AG20443 (cell line): ENCODE measurements around the gene SETD1B.

ENCODE experiments used
- DNase-seq: peaks from one replicate; pipeline ENCODE4 v3.0.0; 2012; ENCODE audit warnings: low spot score, mixed read lengths

Gene SETD1B

DNA sequence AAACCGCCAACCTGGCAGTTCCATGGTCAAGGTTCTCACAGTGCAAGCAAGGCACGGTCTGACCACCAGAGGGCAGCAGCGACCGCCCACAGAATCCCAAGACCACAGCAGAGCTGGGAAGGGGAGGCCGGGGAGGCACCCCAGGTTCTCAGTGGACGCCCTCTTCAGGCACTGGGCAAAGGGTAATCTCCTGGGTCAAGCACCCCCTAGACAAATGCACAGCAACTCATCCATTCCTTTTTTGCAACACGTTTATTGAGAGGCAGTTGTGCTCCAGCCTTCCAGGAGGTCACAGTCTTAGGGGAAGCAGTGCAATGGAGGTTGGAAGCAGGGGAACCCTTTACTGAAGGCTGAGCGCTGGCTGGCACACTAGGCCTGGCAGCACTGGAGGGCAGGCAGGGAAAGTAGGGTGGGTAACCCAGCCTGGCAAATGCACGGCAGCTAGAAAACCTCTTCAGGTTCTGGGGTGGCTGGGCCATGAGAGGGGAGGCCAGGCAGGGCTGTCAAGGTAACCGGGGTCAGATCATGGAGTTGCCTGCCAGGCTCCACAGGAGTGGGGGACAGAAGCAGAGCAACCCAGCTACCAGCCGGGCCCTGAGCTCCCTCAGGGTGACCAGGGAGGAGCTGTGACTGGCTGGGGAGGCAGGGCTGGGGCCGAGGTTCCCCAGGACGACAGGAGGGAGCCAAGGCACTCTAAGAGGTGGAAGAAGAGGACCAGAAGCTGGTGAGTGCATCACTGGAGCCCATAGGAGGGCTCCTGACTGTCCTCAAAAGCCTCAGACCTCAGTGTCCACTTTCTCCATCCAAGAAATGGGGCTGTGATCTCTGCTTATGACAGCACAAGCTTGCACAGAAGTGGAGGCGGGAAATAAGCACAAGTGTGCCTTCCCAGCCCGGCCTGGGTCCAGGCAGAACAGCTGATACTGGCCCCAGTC, 8.5 kb upstream of the SETD1B start:
- peak; percentile 80 for DNase-seq

- peak; percentile 91 for DNase-seq
Measured at GRCh38 chr12:121796855-121797751, 6.7 kb upstream of the SETD1B start.

DNA sequence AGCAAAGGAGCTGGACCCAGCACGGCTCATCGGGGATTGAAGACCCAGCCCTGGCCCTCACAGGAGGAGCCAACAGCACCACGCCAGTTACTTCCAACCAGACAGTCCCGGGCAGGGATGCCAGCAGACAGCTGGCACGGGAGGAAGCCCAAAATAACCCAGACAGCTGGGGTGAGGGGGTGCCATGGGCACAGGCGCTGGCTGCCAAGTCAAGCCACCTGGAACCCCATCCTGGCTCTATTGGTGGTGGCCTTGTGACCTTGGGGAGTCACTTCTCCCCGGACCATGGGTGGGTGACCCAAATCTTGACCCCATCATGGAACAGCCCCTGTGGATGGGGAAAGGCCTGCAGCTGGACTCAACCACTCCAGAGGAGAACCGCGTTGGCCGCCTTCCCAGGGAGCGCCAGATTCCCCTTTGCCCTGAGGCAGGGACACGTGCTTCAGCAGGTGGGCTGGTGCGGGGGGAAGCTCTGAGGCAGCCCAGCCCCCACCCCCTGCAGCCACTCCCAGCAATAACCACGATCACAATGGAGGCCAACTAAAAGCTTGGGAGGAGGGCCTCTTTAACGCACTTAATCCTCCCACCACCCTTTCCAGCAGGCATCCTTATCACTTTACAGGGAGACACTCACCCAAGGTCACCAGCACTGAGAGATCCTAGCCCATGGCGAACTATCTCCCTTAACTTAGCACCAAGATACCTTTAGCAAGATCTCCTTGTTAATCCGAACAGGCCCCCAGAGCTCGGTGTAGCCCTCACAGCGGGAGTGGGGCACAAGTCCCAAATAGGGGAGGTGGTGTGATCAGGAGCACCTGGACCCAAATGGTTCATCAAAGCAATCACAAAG, 5.6 kb upstream of the SETD1B start:
- DNase-seq = no peak

GRCh38 chr12:121798787-121799155, 5.0 kb upstream of the SETD1B start:
- no peak for DNase-seq

- peak; percentile 77 for DNase-seq
Measured at GRCh38 chr12:121799156-121799841, 4.5 kb upstream of the SETD1B start.

GRCh38 chr12:121799842-121800693, 3.7 kb upstream of the SETD1B start:
- peak; percentile 91 for DNase-seq

DNA sequence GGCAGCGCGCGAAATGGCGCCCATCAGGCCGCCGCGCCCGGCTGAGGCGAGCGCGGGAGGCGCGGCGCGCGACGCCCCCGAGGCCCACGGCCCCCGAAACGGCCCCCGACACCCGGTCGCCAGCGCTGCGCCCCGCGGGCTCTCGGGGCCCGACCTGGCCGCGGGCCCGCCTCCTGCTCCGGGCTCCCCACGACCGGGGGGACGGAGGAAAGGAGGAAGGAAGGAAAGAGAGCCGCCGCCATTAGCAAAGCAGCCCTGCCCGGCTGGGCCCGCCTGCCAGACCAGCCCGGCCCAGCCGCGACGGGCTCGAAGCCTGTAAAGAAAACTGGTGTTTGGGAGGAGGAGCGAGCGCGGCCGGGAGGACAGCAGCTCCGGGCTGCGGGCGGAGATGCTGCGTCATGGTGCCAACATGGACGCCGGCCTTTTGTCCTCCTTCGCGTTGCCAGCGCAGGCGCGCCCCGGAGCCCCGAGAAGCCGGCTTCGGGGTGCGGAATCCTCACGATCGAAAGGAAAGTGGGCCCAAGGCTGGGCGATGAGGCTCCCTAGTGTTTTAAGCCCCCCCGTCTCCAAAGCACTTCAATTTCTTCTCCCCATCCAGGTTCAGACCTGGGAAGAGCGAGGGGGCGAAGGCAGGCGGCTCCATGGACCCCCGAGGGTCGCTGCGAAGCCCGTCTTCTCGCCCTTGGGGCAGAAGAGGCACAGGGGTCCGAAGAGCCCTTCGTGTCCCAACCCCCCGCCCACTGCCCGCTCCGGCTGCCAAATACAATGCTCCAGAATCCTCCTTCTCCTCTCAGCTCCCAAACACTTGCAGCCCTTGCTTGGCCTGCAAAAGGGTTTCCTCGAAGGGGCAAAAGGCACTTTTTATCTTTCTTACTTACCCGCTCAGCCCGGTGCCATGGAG, 2.9 kb upstream of the SETD1B start:
- DNase-seq = peak; percentile 74

DNA sequence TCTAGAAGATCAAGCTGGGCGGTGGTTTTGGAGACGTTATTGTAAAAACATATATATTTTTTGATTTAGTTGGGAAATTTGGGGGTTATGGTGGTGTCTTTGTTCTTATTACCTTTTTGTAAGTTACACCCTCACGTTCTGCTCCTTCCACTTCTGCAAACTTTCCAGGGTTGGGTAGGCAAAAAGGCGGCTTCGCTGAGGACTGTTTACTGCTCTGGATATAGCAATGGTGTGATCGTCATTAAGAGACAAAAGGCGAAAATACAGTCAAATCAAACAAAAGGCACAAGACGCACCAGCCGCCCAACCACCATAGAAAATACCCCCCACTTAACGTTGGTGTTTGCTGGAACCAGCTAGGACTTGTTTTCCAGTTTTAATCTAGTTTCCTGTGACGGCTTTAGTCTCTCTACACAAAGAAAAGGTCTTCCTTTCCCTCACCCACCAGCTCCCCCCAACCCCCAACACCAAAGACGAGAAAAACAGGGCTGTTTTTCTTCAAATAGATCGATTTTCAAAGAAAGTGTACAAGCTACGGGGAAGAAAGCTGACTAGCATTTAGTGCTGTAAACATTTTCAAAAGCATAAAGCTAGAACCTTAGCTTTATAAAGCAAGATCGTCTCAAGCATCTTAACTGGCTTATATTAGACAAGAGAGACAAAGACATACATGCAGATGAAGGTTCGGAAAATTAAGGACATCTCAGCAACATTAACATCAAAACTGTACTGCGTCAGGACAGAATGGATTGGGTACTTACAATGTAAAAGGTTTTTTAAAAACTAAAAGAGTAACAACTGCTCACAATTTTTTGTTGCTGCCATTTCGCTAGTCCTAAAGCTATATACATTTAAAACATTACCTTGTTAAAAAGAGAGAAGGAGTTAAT, 2.0 kb upstream of the SETD1B start:
- no peak for DNase-seq

- DNase-seq = no peak
Measured at GRCh38 chr12:121802485-121802842, 1.3 kb upstream of the SETD1B start.

GRCh38 chr12:121802843-121803698, 738 bp upstream of the SETD1B start:
- DNase-seq = peak; percentile 91

GRCh38 chr12:121804417-121805111, 755 bp downstream of the SETD1B start:
- DNase-seq = no peak

GRCh38 chr12:121805171-121806008, 1.6 kb downstream of the SETD1B start:
- DNase-seq = no peak

DNA sequence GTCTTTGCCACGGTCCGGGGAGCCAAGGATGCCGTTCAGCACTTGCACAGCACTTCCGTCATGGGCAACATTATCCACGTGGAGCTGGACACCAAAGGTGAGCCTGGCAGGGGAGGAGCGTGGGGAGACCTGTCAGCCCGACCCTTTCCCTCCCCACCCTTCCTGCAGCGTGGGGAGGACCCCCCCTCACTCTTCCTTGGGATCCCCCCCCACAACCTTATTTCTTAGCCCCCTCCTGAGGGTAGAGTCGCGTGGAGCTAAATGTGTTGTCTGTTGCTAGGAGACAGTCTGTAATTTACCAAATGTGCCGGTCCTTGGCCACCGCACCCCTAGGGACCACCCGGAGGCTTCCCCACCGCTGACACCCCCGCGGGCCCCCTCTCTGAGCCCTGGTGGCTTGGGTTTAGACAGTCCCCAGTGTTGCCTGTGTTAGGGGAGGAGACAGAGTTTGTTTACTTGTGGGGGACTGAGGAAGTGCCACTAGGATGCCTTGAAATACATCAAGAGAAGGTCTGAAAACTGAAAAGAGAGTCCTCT, 2.3 kb downstream of the SETD1B start:
- no peak for DNase-seq

- DNase-seq = peak; percentile 54
Measured at GRCh38 chr12:121806546-121807423, 3.0 kb downstream of the SETD1B start.
